Activated naive CD4-positive, alpha-beta T cell treated with anti-CD3 and anti-CD28 coated beads, Interleukin-2, amount 10 ng/mL, durations not matched to agents 7 days and 5 days (primary cell): ENCODE data around the gene CPA5.

Source experiments
- CTCF ChIA-PET: fragments of 350-600 bp; sonication (Branson Sonifier 250); formaldehyde crosslinking; loops from one replicate; lab custom pipeline; 2021; ENCODE audit warnings: antibody characterized with exemption; lab: Charles Lee
- DNase-seq: peaks from one replicate; pipeline ENCODE4 v3.0.0-alpha.2; 2020
- H3K27ac Mint-ChIP-seq: one replicate; pipeline ENCODE4 v1.8.0; 2021; ENCODE audit warnings: mild to moderate bottlenecking, moderate library complexity, mixed read lengths
- H3K27me3 Mint-ChIP-seq: one replicate; pipeline ENCODE4 v1.8.0; 2021; ENCODE audit warnings: mild to moderate bottlenecking, mixed read lengths
- H3K36me3 Mint-ChIP-seq: one replicate; pipeline ENCODE4 v1.8.0; 2021; ENCODE audit warnings: mixed read lengths
- H3K4me1 Mint-ChIP-seq: one replicate; pipeline ENCODE4 v1.8.0; 2021; ENCODE audit warnings: mixed read lengths
- H3K4me3 Mint-ChIP-seq: one replicate; pipeline ENCODE4 v1.8.0; 2021; ENCODE audit warnings: mild to moderate bottlenecking, moderate library complexity, mixed read lengths
- H3K9me3 Mint-ChIP-seq: one replicate; pipeline ENCODE4 v1.8.0; 2021; ENCODE audit warnings: mixed read lengths

Gene CPA5

DNA sequence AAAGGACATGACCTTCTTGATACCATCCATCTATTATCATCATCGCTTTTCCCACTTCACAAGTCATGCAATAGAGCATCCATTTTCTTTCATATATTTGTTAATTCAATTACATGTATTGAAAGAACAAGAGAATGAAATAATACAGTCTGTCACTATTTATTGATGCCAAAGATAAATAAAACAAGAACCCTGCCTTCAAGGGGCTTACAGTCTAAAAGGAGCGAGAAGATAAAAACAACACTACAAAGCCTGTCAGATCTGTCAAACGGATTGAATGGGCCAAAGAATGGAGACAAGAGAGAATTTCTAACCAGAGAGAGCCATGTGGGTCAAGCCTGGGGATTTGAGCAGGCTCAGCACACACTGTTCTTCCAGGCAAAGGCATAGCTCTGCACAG lies 15.9 kb downstream of the CPA5 start:
- DNase-seq, result no peak
- H3K9me3 Mint-ChIP-seq, result peaks cover 23% of the 10 kb centered on the region
- H3K4me3 Mint-ChIP-seq, result no peak overlapping the region
- CTCF ChIA-PET, result no interaction called here
- H3K27ac Mint-ChIP-seq, result no peak overlapping the region
- no peaks in the 10 kb centered on the region for H3K4me1 Mint-ChIP-seq
- no peaks in the 10 kb centered on the region for H3K27me3 Mint-ChIP-seq
- no peaks in the 10 kb centered on the region for H3K36me3 Mint-ChIP-seq

DNA sequence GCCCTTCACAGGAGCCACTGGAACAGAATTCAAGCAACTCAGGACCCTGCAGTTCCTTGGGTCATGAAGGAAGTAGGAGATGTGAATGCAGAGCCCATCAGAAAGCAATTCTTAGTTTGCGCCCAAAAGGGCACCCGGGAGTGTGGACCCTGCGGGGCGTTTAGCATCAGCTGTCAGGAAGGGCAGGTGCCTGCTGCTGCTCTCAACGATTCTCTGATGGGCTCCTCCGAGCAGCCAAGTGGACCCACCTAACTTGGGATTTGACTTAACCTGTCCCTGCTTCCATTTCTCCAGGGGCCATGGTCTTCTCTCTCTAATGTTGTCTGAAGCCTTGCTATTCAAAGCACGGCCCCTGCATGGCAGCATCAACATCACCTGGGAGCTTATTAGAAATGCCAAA lies 17.1 kb downstream of the CPA5 start:
- no peak for DNase-seq
- Mint-ChIP-seq H3K4me1 (no peaks in the 10 kb centered on the region), H3K27ac (no peak overlapping the region), H3K9me3 (peaks cover 23% of the 10 kb centered on the region), H3K36me3 (no peaks in the 10 kb centered on the region), H3K27me3 (no peaks in the 10 kb centered on the region), H3K4me3 (no peak overlapping the region)
- CTCF ChIA-PET, result no interaction called here

- CTCF ChIA-PET, result no interaction called here
- H3K27me3 Mint-ChIP-seq, result no peaks in the 10 kb centered on the region
- no peaks in the 10 kb centered on the region for H3K36me3 Mint-ChIP-seq
- peaks cover 23% of the 10 kb centered on the region for H3K9me3 Mint-ChIP-seq
- H3K27ac Mint-ChIP-seq, result no peak overlapping the region
- DNase-seq, result no peak
- peaks cover 5% of the 10 kb centered on the region for H3K4me1 Mint-ChIP-seq
- H3K4me3 Mint-ChIP-seq, result no peak overlapping the region
Measured at GRCh38 chr7:130362251-130362816, 17.7 kb downstream of the CPA5 start.

DNA sequence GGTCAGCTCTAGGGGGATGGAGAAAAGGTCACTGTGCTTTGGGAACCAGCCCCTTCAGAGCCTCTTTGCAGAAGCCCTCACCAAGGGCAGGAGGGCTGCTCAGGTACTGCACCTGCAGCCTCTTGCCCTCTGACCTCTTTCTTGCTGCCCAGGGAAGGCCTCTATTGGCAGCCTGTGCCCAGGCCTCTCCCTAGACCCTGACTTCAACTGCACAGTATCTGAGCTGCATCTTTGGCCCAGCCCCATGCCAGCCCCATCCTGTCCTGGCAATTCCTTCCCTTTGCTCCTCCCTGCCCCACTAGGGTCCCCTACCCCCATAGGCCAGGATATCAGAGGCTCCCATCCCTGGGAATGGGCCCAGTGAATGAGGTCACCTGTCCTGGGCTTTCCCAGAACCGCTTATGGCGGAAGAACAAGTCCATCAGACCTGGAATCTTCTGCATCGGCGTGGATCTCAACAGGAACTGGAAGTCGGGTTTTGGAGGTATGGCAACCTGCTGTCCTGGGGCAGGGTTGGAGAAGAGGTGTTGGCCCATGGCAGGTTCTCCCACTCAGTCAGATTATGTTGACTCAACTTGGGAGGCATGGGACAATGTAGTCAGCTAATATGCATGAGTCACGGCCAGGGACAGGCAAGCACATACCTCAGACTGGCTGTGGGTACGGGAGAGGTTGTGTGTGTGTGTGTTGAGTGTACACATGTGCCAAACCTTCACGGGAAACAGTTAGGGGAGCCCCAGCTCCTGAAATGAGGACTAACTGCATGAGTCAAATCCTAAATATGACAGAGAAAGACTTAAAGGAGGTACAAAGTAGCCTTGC lies 18.6 kb downstream of the CPA5 start:
- H3K27me3 Mint-ChIP-seq, result no peaks in the 10 kb centered on the region
- H3K27ac Mint-ChIP-seq, result no peak overlapping the region
- H3K36me3 Mint-ChIP-seq, result no peaks in the 10 kb centered on the region
- H3K4me3 Mint-ChIP-seq, result no peak overlapping the region
- no peak for DNase-seq
- CTCF ChIA-PET, result no interaction called here
- peaks cover 7% of the 10 kb centered on the region for H3K4me1 Mint-ChIP-seq
- peaks cover 23% of the 10 kb centered on the region for H3K9me3 Mint-ChIP-seq

DNA sequence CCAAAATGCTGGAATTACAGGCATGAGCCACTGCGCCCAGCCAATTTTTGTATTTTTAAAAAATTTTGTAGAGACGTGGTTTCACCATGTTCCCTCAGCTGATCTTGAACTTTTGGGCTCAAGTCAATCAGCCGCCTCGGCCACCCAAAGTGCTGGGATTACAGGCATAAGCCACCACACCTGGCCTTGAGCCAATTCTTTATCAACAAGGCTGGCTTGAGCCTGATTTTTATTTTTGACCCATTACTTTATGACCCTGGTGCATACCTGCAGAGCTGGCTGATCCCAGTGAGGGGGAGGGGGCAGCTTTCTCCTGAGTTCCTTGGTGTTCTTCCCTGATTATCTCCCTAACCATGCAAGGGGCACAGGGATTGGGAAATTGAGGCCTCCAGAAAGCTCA lies 19.8 kb downstream of the CPA5 start:
- CTCF ChIA-PET, result no interaction called here
- Mint-ChIP-seq H3K36me3 (no peaks in the 10 kb centered on the region), H3K9me3 (peaks cover 16% of the 10 kb centered on the region), H3K27me3 (no peaks in the 10 kb centered on the region), H3K27ac (no peak overlapping the region), H3K4me1 (peaks cover 10% of the 10 kb centered on the region), H3K4me3 (no peak overlapping the region)
- no peak for DNase-seq

- CTCF ChIA-PET, result no interaction called here
Measured at GRCh38 chr7:130365088-130365487, 20.5 kb downstream of the CPA5 start.

GRCh38 chr7:130365511-130366441 lies 21.2 kb downstream of the CPA5 start:
- Mint-ChIP-seq H3K9me3 (peaks cover 5% of the 10 kb centered on the region), H3K4me1 (peaks cover 13% of the 10 kb centered on the region), H3K4me3 (no peak overlapping the region), H3K27me3 (no peaks in the 10 kb centered on the region), H3K27ac (no peak overlapping the region), H3K36me3 (no peaks in the 10 kb centered on the region)
- CTCF ChIA-PET, result no interaction called here
- DNase-seq, result no peak

More at GRCh38 chr7:130365088-130365487, 20.5 kb downstream of the CPA5 start:
- H3K4me3 Mint-ChIP-seq, result no peak overlapping the region
- H3K36me3 Mint-ChIP-seq, result no peaks in the 10 kb centered on the region
- peaks cover 11% of the 10 kb centered on the region for H3K9me3 Mint-ChIP-seq
- no peak overlapping the region for H3K27ac Mint-ChIP-seq
- no peaks in the 10 kb centered on the region for H3K27me3 Mint-ChIP-seq
- peaks cover 13% of the 10 kb centered on the region for H3K4me1 Mint-ChIP-seq
- DNase-seq, result no peak

GRCh38 chr7:130366564-130366963 lies 21.9 kb downstream of the CPA5 start:
- peaks cover 13% of the 10 kb centered on the region for H3K4me1 Mint-ChIP-seq
- no peaks in the 10 kb centered on the region for H3K36me3 Mint-ChIP-seq
- H3K9me3 Mint-ChIP-seq, result no peaks in the 10 kb centered on the region
- no peak overlapping the region for H3K27ac Mint-ChIP-seq
- no peak overlapping the region for H3K4me3 Mint-ChIP-seq
- DNase-seq, result no peak
- CTCF ChIA-PET, result no interaction called here
- no peaks in the 10 kb centered on the region for H3K27me3 Mint-ChIP-seq

GRCh38 chr7:130367088-130367755 lies 22.6 kb downstream of the CPA5 start:
- CTCF ChIA-PET, result no interaction called here
- H3K4me1 Mint-ChIP-seq, result peaks cover 13% of the 10 kb centered on the region
- H3K9me3 Mint-ChIP-seq, result no peaks in the 10 kb centered on the region
- DNase-seq, result no peak
- no peaks in the 10 kb centered on the region for H3K27me3 Mint-ChIP-seq
- H3K27ac Mint-ChIP-seq, result no peak overlapping the region
- H3K4me3 Mint-ChIP-seq, result no peak overlapping the region
- H3K36me3 Mint-ChIP-seq, result no peaks in the 10 kb centered on the region

GRCh38 chr7:130367836-130368746 lies 23.5 kb downstream of the CPA5 start:
- Mint-ChIP-seq H3K36me3 (no peaks in the 10 kb centered on the region), H3K9me3 (no peaks in the 10 kb centered on the region), H3K27ac (no peak overlapping the region), H3K4me1 (peaks cover 13% of the 10 kb centered on the region), H3K4me3 (no peak overlapping the region), H3K27me3 (no peaks in the 10 kb centered on the region)
- no peak for DNase-seq
- CTCF ChIA-PET, result no interaction called here

- Mint-ChIP-seq H3K36me3 (no peaks in the 10 kb centered on the region), H3K4me1 (peaks cover 13% of the 10 kb centered on the region), H3K9me3 (no peaks in the 10 kb centered on the region), H3K4me3 (no peak overlapping the region), H3K27ac (no peak overlapping the region), H3K27me3 (no peaks in the 10 kb centered on the region)
- CTCF ChIA-PET, result no interaction called here
- DNase-seq, result no peak
Measured at GRCh38 chr7:130369110-130369711, 24.6 kb downstream of the CPA5 start.

DNA sequence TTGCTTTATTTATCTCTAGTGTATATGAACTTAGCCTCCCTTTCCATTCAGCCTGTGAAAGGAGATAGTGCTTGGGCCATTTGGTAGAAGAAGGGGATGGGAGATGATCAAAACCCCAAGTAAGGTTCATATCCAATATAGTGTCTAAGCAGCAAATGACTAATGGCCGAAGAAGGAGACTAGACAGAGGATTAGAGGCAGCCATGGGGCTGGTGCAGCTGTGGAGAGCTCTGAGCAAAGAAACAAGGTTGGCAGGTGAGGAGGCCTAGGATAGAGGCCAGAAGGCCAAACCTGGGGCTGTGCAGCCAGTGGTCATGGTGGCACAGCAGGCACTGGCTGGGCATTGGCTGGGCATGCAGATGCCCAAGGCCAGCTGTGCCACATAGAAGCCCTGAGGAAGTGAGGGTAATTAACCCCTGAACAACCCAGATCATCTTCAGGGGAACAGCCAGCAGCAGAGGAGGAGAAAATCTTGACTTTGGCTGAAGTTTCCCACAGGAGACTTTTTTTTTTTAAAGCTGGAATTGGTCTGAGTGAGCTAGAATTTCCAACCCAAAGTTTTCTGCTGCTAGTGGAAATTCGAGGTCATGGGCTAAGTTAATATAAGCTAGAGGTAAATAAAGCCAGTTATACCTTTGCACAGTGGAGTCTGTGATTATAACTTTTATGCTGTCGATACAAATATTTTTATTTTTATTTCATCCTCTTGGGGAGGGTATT lies 25.4 kb downstream of the CPA5 start:
- CTCF ChIA-PET, result no interaction called here
- H3K4me1 Mint-ChIP-seq, result peaks cover 13% of the 10 kb centered on the region
- no peaks in the 10 kb centered on the region for H3K27me3 Mint-ChIP-seq
- no peaks in the 10 kb centered on the region for H3K36me3 Mint-ChIP-seq
- no peaks in the 10 kb centered on the region for H3K9me3 Mint-ChIP-seq
- no peak overlapping the region for H3K27ac Mint-ChIP-seq
- no peak overlapping the region for H3K4me3 Mint-ChIP-seq
- DNase-seq, result no peak
